Naive thymus-derived CD4-positive, alpha-beta T cell (primary cell): ENCODE measurements around the gene DHRS13. TPM values are rescaled to one million over a fixed set of nuclear protein-coding genes. Genes with fewer than 3 reads are reported as not detected.

Experiments used
- ATAC-seq: fragments of 150-1000 bp; cut with Tn5 transposase; 2 replicates; pipeline ENCODE4 v1.10.0; 2021; ENCODE audit warnings: mild to moderate bottlenecking, moderate library complexity
- CTCF ChIA-PET: fragments of 350-600 bp; sonication (Branson Sonifier 250); formaldehyde crosslinking; loops from one replicate; lab custom pipeline; 2021; ENCODE audit warnings: antibody characterized with exemption; lab: Charles Lee
- POLR2A ChIA-PET: fragments of 350-600 bp; sonication (Branson Sonifier 250); formaldehyde crosslinking; loops from one replicate; lab custom pipeline; 2021; ENCODE audit warnings: antibody characterized with exemption, inconsistent platforms; lab: Charles Lee
- DNase-seq, 9 donors: peaks; one replicate each; pipeline versions ENCODE4 v3.0.0 to v3.0.0-alpha.2; 2020 to 2022; ENCODE audit warnings: mixed read lengths in 1 of 9
- H3K27ac ChIP-seq: one replicate; pipeline ENCODE4 v1.7.0; 2013; ENCODE audit warnings: mild to moderate bottlenecking, low read depth, low read length, moderate library complexity
- H3K27me3 ChIP-seq, 2 donors: one replicate each; pipeline ENCODE4 v1.7.0; 2013; ENCODE audit warnings: low read length in 2 of 2, mild to moderate bottlenecking in 2 of 2, moderate library complexity in 2 of 2; ENCODE audit not compliant: control insufficient read depth in 2 of 2, insufficient read depth in 2 of 2
- H3K36me3 ChIP-seq, 3 experiments: 1 replicate in 2 of 3; 2 replicates in 1 of 3; pipeline ENCODE4 v1.7.0; 2013; ENCODE audit warnings: low read length in 3 of 3, mild to moderate bottlenecking in 3 of 3, moderate library complexity in 1 of 3; ENCODE audit not compliant: insufficient read depth in 3 of 3, control insufficient read depth in 2 of 3
- H3K4me1 ChIP-seq, 2 donors: one replicate each; pipeline ENCODE4 v1.7.0; 2013; ENCODE audit warnings: low read length in 2 of 2, mild to moderate bottlenecking in 2 of 2, moderate library complexity in 1 of 2; ENCODE audit not compliant: control insufficient read depth in 2 of 2, insufficient read depth in 2 of 2
- H3K4me3 ChIP-seq: 2 replicates; pipeline ENCODE4 v1.7.0; 2013; ENCODE audit warnings: mild to moderate bottlenecking, low read length
- H3K9me3 ChIP-seq, 3 experiments: 1 replicate in 2 of 3; 2 replicates in 1 of 3; pipeline ENCODE4 v1.7.0; 2013; ENCODE audit warnings: low read length in 3 of 3; ENCODE audit not compliant: control insufficient read depth in 2 of 3
- H3K27ac Mint-ChIP-seq, 9 donors: one replicate each; pipeline ENCODE4 v1.8.0; 2020 to 2022; ENCODE audit warnings: mixed read lengths in 9 of 9, mild to moderate bottlenecking in 8 of 9, moderate library complexity in 5 of 9, inconsistent platforms in 2 of 9
- H3K27me3 Mint-ChIP-seq, 5 donors: one replicate each; pipeline ENCODE4 v1.8.0; 2021 to 2022; ENCODE audit warnings: mixed read lengths in 5 of 5, mild to moderate bottlenecking in 1 of 5
- H3K36me3 Mint-ChIP-seq, 5 donors: one replicate each; pipeline ENCODE4 v1.8.0; 2020 to 2022; ENCODE audit warnings: mixed read lengths in 5 of 5, mild to moderate bottlenecking in 3 of 5, inconsistent platforms in 1 of 5
- H3K4me1 Mint-ChIP-seq, 7 donors: one replicate each; pipeline ENCODE4 v1.8.0; 2020 to 2022; ENCODE audit warnings: mixed read lengths in 7 of 7, mild to moderate bottlenecking in 3 of 7, inconsistent platforms in 1 of 7
- H3K4me3 Mint-ChIP-seq, 10 donors: one replicate each; pipeline ENCODE4 v1.8.0; 2020 to 2022; ENCODE audit warnings: mild to moderate bottlenecking in 10 of 10, mixed read lengths in 10 of 10, moderate library complexity in 6 of 10, inconsistent platforms in 2 of 10
- H3K9me3 Mint-ChIP-seq, 11 donors: one replicate each; pipeline ENCODE4 v1.8.0; 2020 to 2022; ENCODE audit warnings: mixed read lengths in 11 of 11, mild to moderate bottlenecking in 4 of 11, inconsistent platforms in 1 of 11, moderate library complexity in 1 of 11
- intact Hi-C, 2 donors: fragments of 100-400 bp; cut with micrococcal nuclease; formaldehyde crosslinking; loops; one replicate each; pipeline ENCODE4 v1.15.1; 2023
- polyA plus RNA-seq, 2 donors: library from polyadenylated mRNA; unstranded; fragments of 300-500 nt; fragmentation: Illumina TruSeq; gene quantifications; one replicate each; pipeline ENCODE4 v1.2.3, GENCODE V29; 2021
- total RNA-seq, 6 experiments: library from RNA in 5 of 6; stranded (reverse) in 5 of 6; gene quantifications; 1 replicate in 5 of 6; 2 replicates in 1 of 6; pipeline ENCODE4 v1.2.3 and lab custom pipeline; 2021 to 2026

Gene DHRS13
- total and polyA plus RNA-seq, 7 experiments from 2014 or later, result 15.3 to 51.3 (median 29.9) TPM

- H3K9me3 ChIP-seq, result no peaks in the 10 kb centered on the region
- peaks cover 0 to 27% (median 11%) of the 10 kb centered on the region in 7 donors for H3K4me1 Mint-ChIP-seq
- no peaks in the 10 kb centered on the region for H3K27me3 Mint-ChIP-seq
- intact Hi-C loops, result loop anchor here in 1 of 2 donors (10.0 kb wide), 1 partner anchor 211 kb away; the partner anchor contains the start of gene BLTP2
- no peak overlapping the region for H3K4me3 ChIP-seq
- peak overlapping the region in 3 of 9 donors; percentile 63 to 93 (median 90) for H3K27ac Mint-ChIP-seq
- peaks cover 7 to 25% (median 8%) of the 10 kb centered on the region in 3 experiments for H3K36me3 ChIP-seq
- peaks cover 7 to 12% of the 10 kb centered on the region in 2 donors for H3K4me1 ChIP-seq
- ChIA-PET POLR2A (interaction anchor here (0.8 to 3.8 kb wide), 10 partner anchors 14 to 98 kb away, joined by 3 to 19 read pairs (median 4); partner anchors contain the start of genes DHRS13, FAM222B and FLOT2), CTCF (interaction anchor here (0.6 to 1.0 kb wide), 3 partner anchors 18 to 129 kb away, joined by 3 to 5 read pairs (median 4); no protein-coding TSS in a partner anchor)
- DNase-seq, result no peak
- H3K4me3 Mint-ChIP-seq, result peak overlapping the region; percentile 45 to 100 (median 92)
- no peaks in the 10 kb centered on the region for H3K27me3 ChIP-seq
- no peaks in the 10 kb centered on the region for H3K9me3 Mint-ChIP-seq
- H3K27ac ChIP-seq, result no peak overlapping the region
- H3K36me3 Mint-ChIP-seq, result peaks cover 0 to 18% (median 8%) of the 10 kb centered on the region in 5 donors
- no peak for ATAC-seq
Measured at GRCh38 chr17:28856028-28856574, 46.8 kb downstream of the DHRS13 start.

DNA sequence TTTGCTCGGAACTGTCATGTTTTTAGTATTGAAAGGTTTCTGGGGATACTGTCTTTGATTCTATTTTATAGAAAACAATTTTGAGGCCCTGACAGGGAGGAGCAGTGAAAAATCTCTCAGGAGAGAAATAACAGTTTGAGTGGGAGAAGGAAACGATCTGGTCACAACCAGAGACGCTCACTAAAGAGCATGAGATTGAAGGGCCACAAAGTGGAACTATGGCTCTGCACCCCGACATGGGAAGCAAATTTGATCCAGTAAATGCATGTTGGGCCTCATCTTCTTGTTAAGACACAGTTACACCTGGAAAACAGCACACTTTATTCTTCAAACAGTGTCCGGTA is 47.6 kb downstream of the DHRS13 start:
- Histone ChIP-seq H3K27ac (peak overlapping the region; percentile 82), H3K4me1 (peaks cover 7 to 12% of the 10 kb centered on the region in 2 donors), H3K4me3 (peak overlapping the region; percentile 86), H3K36me3 (peaks cover 4 to 20% (median 7%) of the 10 kb centered on the region in 3 experiments), H3K9me3 (no peaks in the 10 kb centered on the region), H3K27me3 (no peaks in the 10 kb centered on the region)
- Mint-ChIP-seq H3K27ac (peak overlapping the region; percentile 85 to 94 (median 90)), H3K9me3 (no peaks in the 10 kb centered on the region), H3K4me1 (peaks cover 0 to 27% (median 11%) of the 10 kb centered on the region in 7 donors), H3K27me3 (no peaks in the 10 kb centered on the region), H3K4me3 (peak overlapping the region; percentile 90 to 100 (median 94)), H3K36me3 (peaks cover 0 to 15% (median 8%) of the 10 kb centered on the region in 5 donors)
- ChIA-PET CTCF (interaction anchor here (0.7 to 1.0 kb wide), 2 partner anchors 48 to 128 kb away, joined by 3 to 5 read pairs; partner anchors contain the start of gene DHRS13), POLR2A (interaction anchor here (0.9 to 3.8 kb wide), 8 partner anchors 16 to 98 kb away, joined by 3 to 19 read pairs (median 4); partner anchors contain the start of genes FLOT2 and PHF12)
- intact Hi-C loops, result loop anchor here (1.0 to 10.0 kb wide), 4 partner anchors 15 to 211 kb away; partner anchors contain the start of genes BLTP2 (in 1 of the 2) and RPL23A (in 1 of the 2)
- ATAC-seq (no peak), DNase-seq (no peak)

DNA sequence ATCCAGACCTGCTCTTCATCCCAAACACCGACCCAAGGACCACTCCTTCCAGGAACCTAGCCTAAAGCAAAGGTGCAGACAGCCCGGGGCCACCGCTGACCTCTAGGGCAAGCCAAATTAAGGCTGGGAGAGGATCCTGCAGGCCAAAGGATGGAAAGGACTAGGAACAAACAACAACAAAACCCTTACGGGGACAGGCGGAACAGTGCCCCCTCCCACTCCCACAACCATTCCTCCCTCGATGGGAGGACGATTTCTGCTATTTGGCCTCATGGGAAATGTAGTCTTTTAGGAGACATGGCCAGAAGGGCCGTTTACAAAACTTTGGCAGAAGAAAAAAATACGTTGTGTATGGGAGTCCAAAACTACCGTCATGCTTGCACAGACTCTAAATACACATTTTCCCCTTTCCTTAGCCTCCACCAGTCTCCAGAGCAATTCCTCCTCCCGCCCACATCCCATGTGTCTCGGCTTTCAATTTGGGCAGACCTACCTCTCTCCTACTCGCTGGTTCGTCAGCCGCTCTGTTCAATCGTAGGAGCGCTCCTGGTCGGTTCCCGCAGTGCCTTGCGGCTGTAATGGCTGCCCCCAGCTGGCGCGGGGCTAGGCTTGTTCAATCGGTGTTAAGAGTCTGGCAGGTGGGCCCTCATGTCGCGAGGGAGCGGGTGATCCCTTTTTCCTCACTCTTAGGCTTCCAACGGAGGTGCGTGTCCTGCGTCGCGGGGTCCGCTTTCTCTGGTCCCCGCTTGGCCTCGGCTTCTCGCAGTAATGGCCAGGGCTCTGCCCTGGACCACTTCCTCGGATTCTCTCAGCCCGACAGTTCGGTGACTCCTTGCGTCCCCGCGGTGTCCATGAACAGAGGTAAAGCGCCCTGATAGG is 48.2 kb downstream of the DHRS13 start, which contains the start of gene ERAL1:
Gene ERAL1 (plus strand): TSS at position 560 of the 879 bp plus-strand sequence. CDS start 19 bp downstream, at position 579.
- Histone ChIP-seq H3K9me3 (no peaks in the 10 kb centered on the region), H3K4me1 (peaks cover 7 to 12% of the 10 kb centered on the region in 2 donors), H3K27me3 (no peaks in the 10 kb centered on the region), H3K4me3 (peak within 1 kb of the TSS; percentile 86), H3K27ac (peak within 1 kb of the TSS; percentile 82), H3K36me3 (peaks cover 2 to 18% (median 7%) of the 10 kb centered on the region in 3 experiments)
- peaks cover 0 to 27% (median 11%) of the 10 kb centered on the region in 7 donors for H3K4me1 Mint-ChIP-seq
- H3K36me3 Mint-ChIP-seq, result peaks cover 0 to 14% (median 8%) of the 10 kb centered on the region in 5 donors
- H3K4me3 Mint-ChIP-seq, result peak within 1 kb of the TSS; percentile 90 to 100 (median 94)
- no peaks in the 10 kb centered on the region for H3K9me3 Mint-ChIP-seq
- intact Hi-C loops, result loop anchor here (1.0 to 10.0 kb wide), 10 partner anchors 12 to 210 kb away; partner anchors contain the start of genes DHRS13 (in 2 of the 2), FAM222B (in 2 of the 2), NEK8 (in 2 of the 2) and BLTP2 (in 1 of the 2)
- POLR2A ChIA-PET, result interaction anchor here (1.0 to 3.8 kb wide), 7 partner anchors 13 to 97 kb away, joined by 3 to 19 read pairs (median 4); partner anchors contain the start of genes FAM222B, FLOT2 and PHF12
- H3K27me3 Mint-ChIP-seq, result no peaks in the 10 kb centered on the region
- peak; percentile 63 to 87 (median 83) for DNase-seq
- peak; percentile 100 for ATAC-seq
- H3K27ac Mint-ChIP-seq, result peak within 1 kb of the TSS; percentile 85 to 94 (median 90)
- CTCF ChIA-PET, result interaction anchor here (0.7 kb wide), 1 partner anchor 49 kb away, joined by 3 read pairs; the partner anchor contains the start of gene DHRS13

DNA sequence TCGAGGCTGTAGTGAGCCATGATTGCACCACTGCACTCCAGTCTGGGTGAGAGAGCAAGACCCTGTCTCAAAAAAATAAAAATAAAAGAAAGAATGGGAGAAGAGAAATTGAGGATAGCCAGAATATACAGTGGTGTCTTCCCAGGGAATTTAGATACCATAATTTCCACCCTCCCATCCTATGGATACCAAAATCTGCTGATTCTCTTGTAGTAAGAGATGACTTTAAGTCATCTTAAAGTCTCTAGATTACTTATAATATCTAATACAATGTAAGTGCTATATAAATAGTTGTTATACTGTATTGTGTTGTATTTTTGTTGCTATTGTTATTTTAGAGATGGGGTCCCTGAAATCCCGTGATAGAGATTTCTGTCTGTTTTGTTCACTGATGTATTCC is 49.6 kb downstream of the DHRS13 start:
- intact Hi-C loops, result loop anchor here in 1 of 2 donors (10.0 kb wide), 1 partner anchor 208 kb away; the partner anchor contains the start of gene BLTP2
- DNase-seq, result no peak
- H3K27me3 Mint-ChIP-seq, result no peaks in the 10 kb centered on the region
- H3K9me3 Mint-ChIP-seq, result no peaks in the 10 kb centered on the region
- Histone ChIP-seq H3K9me3 (no peaks in the 10 kb centered on the region), H3K27ac (no peak overlapping the region), H3K36me3 (peaks cover under 1 to 7% (median 2%) of the 10 kb centered on the region in 3 experiments), H3K27me3 (no peaks in the 10 kb centered on the region), H3K4me1 (peaks cover 7 to 12% of the 10 kb centered on the region in 2 donors), H3K4me3 (no peak overlapping the region)
- peak overlapping the region in 7 of 10 donors; percentile 25 to 64 (median 40) for H3K4me3 Mint-ChIP-seq
- ATAC-seq, result no peak
- H3K27ac Mint-ChIP-seq, result peak overlapping the region in 3 of 9 donors; percentile 17 to 51 (median 17)
- ChIA-PET POLR2A (interaction anchor here (0.7 to 3.8 kb wide), 6 partner anchors 11 to 98 kb away, joined by 4 to 19 read pairs (median 5); partner anchors contain the start of genes FAM222B, FLOT2 and PHF12), CTCF (interaction anchor here (0.7 kb wide), 1 partner anchor 80 kb away, joined by 4 read pairs; no protein-coding TSS in a partner anchor)
- peaks cover 0 to 5% (median 4%) of the 10 kb centered on the region in 5 donors for H3K36me3 Mint-ChIP-seq
- peaks cover 0 to 28% (median 11%) of the 10 kb centered on the region in 7 donors for H3K4me1 Mint-ChIP-seq

DNA sequence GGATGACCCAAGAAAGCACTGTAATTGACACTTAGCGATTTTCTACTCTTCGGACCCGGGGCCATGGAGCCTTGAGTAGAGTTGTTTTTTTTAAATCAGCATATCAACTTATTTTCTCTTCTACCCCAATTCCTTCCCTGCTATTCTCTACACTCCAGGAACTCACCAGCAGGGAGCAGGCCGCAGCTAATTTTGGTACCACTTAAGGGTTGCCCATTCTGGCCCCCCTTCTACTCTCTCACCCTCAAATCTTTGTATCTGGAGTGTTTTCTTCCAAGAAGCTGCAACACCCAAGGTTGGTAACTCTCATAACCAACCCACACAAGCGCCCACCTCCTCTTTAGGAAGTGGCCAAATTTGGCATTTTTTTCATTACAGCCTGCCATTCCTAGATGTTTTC is 53.6 kb downstream of the DHRS13 start:
- Histone ChIP-seq H3K4me3 (no peak overlapping the region), H3K4me1 (peaks cover 0 to 3% of the 10 kb centered on the region in 2 donors), H3K9me3 (no peaks in the 10 kb centered on the region), H3K27ac (no peak overlapping the region), H3K27me3 (no peaks in the 10 kb centered on the region), H3K36me3 (no peaks in the 10 kb centered on the region)
- ATAC-seq, result peak; percentile 51
- no peaks in the 10 kb centered on the region for H3K27me3 Mint-ChIP-seq
- peak overlapping the region in 1 of 9 donors; percentile 48 for H3K27ac Mint-ChIP-seq
- H3K4me1 Mint-ChIP-seq, result peaks cover 0 to 6% (median 0%) of the 10 kb centered on the region in 7 donors
- ChIA-PET POLR2A (interaction anchor here (0.7 to 1.1 kb wide), 3 partner anchors 10 to 48 kb away, joined by 3 to 4 read pairs (median 3); partner anchors contain the start of gene FLOT2), CTCF (interaction anchor here (0.7 to 2.7 kb wide), 8 partner anchors 10 to 122 kb away, joined by 3 to 10 read pairs (median 3); partner anchors contain the start of gene DHRS13)
- H3K36me3 Mint-ChIP-seq, result no peaks in the 10 kb centered on the region
- intact Hi-C loops, result loop anchor here in 1 of 2 donors (1.0 kb wide), 1 partner anchor 54 kb away; the partner anchor contains the start of gene DHRS13
- no peaks in the 10 kb centered on the region for H3K9me3 Mint-ChIP-seq
- DNase-seq, result no peak
- H3K4me3 Mint-ChIP-seq, result no peak overlapping the region
